NOMO-1 (cell line): ENCODE data around the gene ADAMTS17.
A peak's percentile ranks its signal among the peaks of the same experiment; 100 is the strongest.

Source experiments
- DNase-seq, 2 experiments: peaks; one replicate each; lab custom pipeline; 2025; ENCODE audit not compliant: unreplicated experiment in 2 of 2; lab: John Stamatoyannopoulos, UW

Gene ADAMTS17

GRCh38 chr15:99967841-99968371 is 373.9 kb downstream of the ADAMTS17 start:
- DNase-seq = no peak

- DNase-seq = no peak
Observed at GRCh38 chr15:99966815-99967214, 375.0 kb downstream of the ADAMTS17 start.

GRCh38 chr15:99965376-99965775 is 376.4 kb downstream of the ADAMTS17 start:
- no peak for DNase-seq

- no peak for DNase-seq
Observed at GRCh38 chr15:99963976-99964375, 377.8 kb downstream of the ADAMTS17 start.

GRCh38 chr15:99963096-99963825 is 378.5 kb downstream of the ADAMTS17 start:
- DNase-seq = peak in 1 of 2 experiments; percentile 72

DNA sequence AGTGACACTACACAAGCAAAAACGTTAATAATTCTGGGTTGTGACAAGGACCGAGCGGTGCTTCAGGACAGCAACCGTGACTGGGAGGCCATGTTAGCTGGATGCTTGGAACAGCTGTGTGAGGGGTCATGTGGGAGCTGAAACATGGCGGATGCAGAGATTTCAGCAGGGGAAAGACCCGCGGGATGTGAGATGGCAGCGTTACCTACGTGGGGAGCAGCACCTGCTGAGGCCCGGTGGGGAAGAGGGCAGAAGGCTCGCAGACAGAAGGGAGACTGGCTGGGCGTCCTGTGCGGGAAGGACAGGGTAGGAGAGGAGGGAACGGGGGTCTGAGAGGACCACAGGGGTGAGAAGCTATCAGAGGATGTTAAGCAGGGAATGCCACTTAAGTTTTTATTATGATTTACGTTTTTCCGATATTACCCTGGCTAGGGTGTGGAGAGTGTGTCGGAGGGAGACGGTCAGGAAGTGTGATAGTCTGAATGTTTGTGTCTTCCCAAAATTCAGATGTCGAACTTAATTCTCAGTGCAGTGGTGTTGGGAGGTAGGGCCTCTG is 379.7 kb downstream of the ADAMTS17 start:
- no peak for DNase-seq

DNA sequence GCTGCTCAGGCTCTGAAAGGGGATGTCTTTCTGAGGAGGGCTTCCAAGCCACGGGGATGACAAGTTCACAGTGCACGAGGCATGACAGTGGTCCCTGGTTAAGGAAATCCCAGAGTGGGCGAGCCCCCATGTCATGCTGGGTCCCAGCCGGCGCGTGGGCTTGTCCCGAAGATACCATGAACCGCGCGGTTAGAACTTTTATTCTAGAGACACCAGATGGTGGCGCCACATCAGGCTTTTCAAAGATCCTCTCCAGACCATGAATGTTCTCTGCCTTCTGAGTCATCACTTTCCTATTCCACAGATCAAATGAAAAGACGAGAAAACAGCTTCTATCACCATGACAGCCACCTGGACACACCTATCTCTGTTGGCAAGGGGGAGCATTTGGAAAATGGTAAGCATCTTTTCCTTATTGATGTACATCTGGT is 380.7 kb downstream of the ADAMTS17 start:
- no peak for DNase-seq

- no peak for DNase-seq
Observed at GRCh38 chr15:99959326-99959725, 382.4 kb downstream of the ADAMTS17 start.

DNA sequence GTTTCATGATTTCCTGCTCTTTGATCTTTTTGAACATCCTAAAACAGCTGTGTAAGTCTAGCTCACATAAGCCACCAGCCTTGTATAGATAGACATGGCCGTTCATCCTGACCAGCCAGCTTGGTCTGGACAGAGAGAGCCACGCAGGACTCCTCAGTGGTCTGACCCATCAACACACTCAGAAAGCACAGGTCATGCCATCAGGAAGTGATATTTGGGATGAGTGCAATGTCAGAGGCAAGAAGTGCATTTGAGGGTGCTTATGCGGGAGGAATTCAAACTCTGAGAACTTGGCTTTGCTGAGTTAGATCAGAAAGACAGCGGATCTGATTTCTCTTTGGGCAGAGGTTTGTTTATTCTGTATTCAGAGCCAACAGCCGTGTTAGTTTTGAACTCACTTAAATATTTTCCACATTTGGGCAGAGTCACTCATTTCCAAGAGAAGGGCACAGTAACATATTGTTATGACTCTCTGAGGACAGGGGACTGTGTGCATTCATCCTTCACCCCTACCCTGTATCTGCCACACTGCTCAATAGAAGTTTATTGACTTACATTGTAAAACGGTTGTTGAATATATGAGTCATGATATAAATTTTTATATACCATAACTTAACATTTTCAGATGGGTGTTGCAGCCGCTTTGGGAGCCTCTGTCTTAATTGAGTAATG is 383.2 kb downstream of the ADAMTS17 start:
- no peak for DNase-seq

GRCh38 chr15:99957642-99958013 is 384.1 kb downstream of the ADAMTS17 start:
- DNase-seq = no peak

- no peak for DNase-seq
Observed at GRCh38 chr15:99956820-99957641, 384.7 kb downstream of the ADAMTS17 start.

- DNase-seq = no peak
Observed at GRCh38 chr15:99956022-99956775, 385.6 kb downstream of the ADAMTS17 start.

- no peak for DNase-seq
Observed at GRCh38 chr15:99955532-99955931, 386.2 kb downstream of the ADAMTS17 start.

DNA sequence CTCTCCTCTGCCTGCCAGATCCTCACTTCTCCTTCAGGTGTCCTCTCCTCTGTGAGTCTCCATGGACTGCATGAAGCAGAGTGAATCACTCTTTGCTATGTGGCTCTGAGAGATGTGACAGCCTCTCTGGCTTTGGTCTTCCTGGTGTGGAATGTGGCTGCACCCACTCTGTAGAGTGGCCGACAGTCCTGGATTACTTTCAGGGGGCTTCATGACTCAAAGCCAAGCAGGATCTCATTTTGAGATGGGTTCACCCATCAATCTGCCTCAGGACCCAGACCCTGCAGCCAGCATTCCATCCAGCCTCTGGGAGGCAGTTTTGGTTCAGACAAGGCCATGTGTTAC is 386.6 kb downstream of the ADAMTS17 start:
- DNase-seq = no peak

DNA sequence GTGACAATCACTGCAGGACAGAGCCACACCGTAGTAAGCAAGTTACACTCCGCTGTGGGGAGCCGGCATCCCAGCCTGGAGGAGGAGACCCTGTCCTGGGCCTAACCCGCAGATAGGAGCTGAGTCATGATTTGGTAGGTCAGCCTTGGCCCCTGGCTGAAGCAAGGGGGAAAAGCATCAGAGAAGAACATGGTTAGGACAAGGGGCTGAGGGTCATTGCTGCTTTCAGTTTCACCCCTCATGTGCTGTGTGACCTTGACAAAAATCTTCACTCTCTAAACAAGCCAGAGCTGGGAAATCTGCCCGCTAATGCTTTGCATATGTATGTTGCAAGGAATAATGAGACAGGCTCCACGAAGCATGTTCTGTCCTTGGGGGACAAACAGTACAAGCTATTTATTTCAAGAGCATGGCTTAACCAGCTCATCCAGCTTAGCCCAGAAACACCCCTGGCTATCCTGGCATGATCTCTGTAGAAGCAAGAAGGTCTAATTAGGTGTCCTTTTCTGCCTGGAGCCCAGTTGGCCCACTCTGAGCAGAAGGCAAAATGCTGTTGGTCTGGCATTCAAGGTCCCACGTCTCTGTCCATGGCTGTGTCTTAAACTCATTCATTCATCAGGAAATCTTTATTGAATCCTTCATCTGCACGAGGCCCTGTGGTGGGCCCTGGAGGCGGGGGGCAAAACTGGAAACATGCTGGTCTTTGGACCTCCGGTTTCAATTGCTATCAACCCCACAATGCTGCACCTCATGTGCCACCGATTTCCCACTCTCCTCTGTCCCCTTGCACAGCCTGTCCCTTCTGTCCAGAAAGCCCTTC is 387.2 kb downstream of the ADAMTS17 start:
- DNase-seq = no peak

DNA sequence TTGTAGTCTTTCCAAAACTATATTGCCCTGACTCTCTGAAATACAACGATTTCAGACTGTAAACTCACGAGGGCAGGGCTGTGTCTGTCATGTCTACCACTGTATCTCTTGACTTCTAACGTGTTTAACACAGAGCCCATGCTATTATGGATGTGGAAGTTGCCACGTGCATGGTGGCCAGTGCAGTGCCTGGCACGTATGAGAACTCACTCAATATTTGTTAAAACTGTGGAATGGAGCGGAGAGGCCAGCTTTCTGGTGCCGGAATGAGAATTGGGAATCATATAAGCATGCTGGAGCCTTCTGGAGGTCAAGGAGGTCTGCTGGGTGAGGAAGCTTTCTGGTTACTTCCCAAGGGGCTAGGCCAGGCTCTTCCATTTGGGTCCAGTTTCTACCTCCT is 387.9 kb downstream of the ADAMTS17 start:
- DNase-seq = no peak

DNA sequence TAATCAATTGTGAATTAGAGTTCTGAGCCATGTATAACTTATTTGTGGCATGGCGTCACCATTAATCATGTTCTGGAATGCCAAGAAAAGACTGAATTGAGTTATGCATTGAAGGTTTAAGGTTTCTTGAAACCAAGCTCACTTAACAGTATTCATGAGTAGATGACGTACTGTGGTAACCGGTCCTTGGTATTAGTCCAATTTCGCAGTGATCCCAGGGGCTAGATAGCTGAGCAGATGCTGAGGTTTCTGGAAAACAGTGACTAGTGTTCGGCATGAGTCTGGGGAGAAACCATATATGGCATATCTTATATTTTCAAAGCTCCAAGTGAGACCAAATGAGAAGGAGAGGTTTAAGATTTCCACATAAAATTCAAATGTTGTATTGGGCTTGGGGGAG is 390.3 kb downstream of the ADAMTS17 start:
- no peak for DNase-seq

DNA sequence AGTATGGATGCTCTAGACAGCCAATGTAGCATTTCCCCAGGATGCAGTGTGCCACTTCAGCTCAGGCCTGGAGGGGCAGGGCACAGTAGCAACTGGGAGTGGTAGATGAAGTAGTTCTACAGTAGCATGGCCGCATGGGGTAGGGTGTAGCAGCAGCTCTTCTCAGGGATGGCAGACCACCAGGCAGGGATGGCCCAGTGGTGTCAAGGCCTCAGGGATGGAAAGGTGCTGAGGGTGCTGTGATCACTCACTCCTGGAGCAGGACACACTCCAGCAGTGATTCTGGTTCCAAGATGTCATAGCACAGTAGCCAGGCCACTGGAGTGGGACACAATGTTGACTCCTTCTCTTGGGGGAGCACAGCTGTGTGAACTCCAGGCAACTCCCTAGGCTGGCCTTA is 397.6 kb downstream of the ADAMTS17 start:
- no peak for DNase-seq

- no peak for DNase-seq
Observed at GRCh38 chr15:99943466-99943865, 398.3 kb downstream of the ADAMTS17 start.
